ENCODE measurements around the gene CYB5B.

- TF ChIP-seq, protein P1, sequence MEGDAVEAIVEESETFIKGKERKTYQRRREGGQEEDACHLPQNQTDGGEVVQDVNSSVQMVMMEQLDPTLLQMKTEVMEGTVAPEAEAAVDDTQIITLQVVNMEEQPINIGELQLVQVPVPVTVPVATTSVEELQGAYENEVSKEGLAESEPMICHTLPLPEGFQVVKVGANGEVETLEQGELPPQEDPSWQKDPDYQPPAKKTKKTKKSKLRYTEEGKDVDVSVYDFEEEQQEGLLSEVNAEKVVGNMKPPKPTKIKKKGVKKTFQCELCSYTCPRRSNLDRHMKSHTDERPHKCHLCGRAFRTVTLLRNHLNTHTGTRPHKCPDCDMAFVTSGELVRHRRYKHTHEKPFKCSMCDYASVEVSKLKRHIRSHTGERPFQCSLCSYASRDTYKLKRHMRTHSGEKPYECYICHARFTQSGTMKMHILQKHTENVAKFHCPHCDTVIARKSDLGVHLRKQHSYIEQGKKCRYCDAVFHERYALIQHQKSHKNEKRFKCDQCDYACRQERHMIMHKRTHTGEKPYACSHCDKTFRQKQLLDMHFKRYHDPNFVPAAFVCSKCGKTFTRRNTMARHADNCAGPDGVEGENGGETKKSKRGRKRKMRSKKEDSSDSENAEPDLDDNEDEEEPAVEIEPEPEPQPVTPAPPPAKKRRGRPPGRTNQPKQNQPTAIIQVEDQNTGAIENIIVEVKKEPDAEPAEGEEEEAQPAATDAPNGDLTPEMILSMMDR (conservative IDR thresholded peaks at IDR 0.05; ENCODE audit: low read length): no peak
- no peak for TF ChIP-seq EZH2phosphoT487 (IDR thresholded peaks at IDR 0.05; ENCODE audit: borderline replicate concordance, low read depth, low read length)
These were observed 11.3 kb upstream of the CYB5B start for GRCh38 chr16:69413045-69413664.

All from OCI-LY7 (cell line).